ENCODE results near the gene SMAP1.

The SMAP1 gene

DNA sequence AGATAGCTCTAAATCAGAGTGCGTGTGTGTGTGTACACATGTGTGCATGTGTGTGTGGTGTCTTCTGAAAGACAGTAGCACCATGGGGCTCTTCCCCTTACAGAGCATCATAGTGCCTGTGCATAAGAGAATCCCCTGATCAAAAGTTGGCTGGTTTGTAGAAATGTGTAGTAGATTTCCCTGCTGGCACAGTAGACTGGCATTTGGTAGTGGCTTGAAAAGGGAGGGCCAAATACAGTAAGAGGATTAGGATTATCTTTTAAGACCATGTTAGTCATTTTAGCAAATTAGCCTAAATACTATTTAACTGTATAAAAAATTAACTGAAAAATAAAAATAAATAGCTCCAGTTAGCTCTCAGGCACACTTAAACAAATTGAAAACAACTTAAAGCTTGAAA is 176.6 kb downstream of the SMAP1 start:
- no peak for TF ChIP-seq POLR2AphosphoS5 (IDR thresholded peaks at IDR 0.05; ENCODE audit: low read depth, low read length)
- TF ChIP-seq FOXP2 (optimal IDR thresholded peaks at IDR 0.05; ENCODE audit: borderline replicate concordance, extremely low read depth, extremely low read length, insufficient read depth), result no peak
- TF ChIP-seq SIN3A (IDR thresholded peaks at IDR 0.05; ENCODE audit: borderline replicate concordance, insufficient read depth, low read length), result no peak
- TF ChIP-seq, protein P1, sequence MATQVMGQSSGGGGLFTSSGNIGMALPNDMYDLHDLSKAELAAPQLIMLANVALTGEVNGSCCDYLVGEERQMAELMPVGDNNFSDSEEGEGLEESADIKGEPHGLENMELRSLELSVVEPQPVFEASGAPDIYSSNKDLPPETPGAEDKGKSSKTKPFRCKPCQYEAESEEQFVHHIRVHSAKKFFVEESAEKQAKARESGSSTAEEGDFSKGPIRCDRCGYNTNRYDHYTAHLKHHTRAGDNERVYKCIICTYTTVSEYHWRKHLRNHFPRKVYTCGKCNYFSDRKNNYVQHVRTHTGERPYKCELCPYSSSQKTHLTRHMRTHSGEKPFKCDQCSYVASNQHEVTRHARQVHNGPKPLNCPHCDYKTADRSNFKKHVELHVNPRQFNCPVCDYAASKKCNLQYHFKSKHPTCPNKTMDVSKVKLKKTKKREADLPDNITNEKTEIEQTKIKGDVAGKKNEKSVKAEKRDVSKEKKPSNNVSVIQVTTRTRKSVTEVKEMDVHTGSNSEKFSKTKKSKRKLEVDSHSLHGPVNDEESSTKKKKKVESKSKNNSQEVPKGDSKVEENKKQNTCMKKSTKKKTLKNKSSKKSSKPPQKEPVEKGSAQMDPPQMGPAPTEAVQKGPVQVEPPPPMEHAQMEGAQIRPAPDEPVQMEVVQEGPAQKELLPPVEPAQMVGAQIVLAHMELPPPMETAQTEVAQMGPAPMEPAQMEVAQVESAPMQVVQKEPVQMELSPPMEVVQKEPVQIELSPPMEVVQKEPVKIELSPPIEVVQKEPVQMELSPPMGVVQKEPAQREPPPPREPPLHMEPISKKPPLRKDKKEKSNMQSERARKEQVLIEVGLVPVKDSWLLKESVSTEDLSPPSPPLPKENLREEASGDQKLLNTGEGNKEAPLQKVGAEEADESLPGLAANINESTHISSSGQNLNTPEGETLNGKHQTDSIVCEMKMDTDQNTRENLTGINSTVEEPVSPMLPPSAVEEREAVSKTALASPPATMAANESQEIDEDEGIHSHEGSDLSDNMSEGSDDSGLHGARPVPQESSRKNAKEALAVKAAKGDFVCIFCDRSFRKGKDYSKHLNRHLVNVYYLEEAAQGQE (IDR thresholded peaks at IDR 0.05; ENCODE audit: insufficient read depth in 1 of 2, low read depth in 2 of 2, low read length in 2 of 2), result no peak
- TF ChIP-seq TAF1 (IDR thresholded peaks at IDR 0.05; ENCODE audit: borderline replicate concordance, insufficient read depth, low read length), result no peak

DNA sequence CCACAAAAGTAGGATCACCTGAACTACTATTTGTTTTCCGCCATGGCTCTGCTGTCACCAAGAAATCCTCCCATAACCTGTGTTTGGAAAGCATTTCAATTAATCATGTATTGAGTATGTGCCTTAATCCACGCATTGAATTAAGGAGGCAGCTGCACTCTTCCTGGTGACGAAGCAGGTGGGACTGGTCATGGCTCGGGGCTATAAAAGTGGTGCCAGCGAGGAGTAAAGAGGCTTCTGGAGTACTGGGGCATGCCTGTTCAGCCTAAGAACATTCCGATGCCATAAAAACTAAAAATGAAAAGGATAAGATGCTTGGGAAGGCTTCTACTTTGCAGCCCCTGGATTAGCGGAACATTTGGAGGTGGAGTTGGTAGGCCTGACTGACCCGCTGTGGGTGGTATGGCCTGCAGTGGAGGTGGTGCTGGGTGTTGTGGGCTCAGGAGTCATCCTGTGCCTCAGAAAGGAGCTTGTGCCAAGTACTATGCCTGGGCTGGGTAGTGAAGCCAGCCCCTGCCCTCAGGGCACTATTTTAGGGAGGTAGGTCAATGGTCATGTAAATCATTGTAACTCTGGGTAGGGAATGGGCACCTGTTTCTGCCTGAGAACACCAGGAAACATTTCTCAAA is 178.6 kb downstream of the SMAP1 start:
- no peak for TF ChIP-seq TAF1 (IDR thresholded peaks at IDR 0.05; ENCODE audit: borderline replicate concordance, insufficient read depth, low read length)
- no peak for TF ChIP-seq POLR2AphosphoS5 (IDR thresholded peaks at IDR 0.05; ENCODE audit: low read depth, low read length)
- TF ChIP-seq SIN3A (IDR thresholded peaks at IDR 0.05; ENCODE audit: borderline replicate concordance, insufficient read depth, low read length), result no peak
- no peak for TF ChIP-seq FOXP2 (optimal IDR thresholded peaks at IDR 0.05; ENCODE audit: borderline replicate concordance, extremely low read depth, extremely low read length, insufficient read depth)
- TF ChIP-seq, protein P1 (IDR thresholded peaks at IDR 0.05; ENCODE audit: insufficient read depth in 1 of 2, low read depth in 2 of 2, low read length in 2 of 2), result no peak

DNA sequence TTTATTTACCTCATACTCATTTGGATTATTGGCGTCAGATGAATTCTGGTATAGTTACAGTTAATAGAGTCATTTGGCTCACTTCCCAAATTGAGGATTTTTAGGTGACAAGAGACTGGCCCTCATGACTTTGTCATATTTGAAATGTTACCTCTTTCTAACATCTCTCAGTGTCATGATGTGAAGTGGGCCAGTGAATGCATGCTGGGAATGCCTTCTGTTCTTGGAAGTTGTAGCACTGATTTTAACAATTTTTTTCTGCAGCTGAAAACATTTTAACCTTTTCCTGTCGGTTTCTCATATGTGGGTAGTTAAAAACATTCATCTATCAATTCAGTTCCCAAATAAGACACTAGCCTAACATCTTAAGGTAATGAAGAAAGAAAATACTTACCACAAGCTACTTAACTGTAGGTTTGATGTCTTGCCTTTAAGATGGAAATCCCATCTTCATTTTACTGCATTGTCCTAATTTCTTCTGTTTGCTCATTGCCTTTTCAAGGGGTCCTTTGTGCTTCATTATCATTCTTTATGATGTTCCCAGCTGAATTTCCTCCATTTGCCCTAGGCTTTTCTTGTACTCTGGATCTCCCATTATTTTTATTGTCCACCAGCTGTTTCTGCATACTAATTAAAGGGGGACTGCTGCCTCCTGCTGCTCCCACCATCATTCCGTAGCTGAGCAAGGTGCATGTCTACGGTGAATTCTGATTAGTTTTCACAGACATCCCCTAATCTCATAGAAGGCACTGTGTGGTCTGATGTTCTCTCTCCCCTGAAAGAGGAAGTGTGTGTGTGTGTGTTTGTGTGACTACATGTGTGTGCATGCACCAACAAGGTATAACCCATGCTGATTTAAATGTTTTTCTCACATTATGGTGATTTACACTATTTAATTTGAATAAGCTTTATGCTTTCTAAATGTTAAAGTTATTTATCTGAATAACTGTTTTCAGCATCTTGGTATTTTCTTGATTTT is 179.7 kb downstream of the SMAP1 start:
- TF ChIP-seq TAF1 (IDR thresholded peaks at IDR 0.05; ENCODE audit: borderline replicate concordance, insufficient read depth, low read length), result no peak
- no peak for TF ChIP-seq FOXP2 (optimal IDR thresholded peaks at IDR 0.05; ENCODE audit: borderline replicate concordance, extremely low read depth, extremely low read length, insufficient read depth)
- TF ChIP-seq, protein P1 (IDR thresholded peaks at IDR 0.05; ENCODE audit: insufficient read depth in 1 of 2, low read depth in 2 of 2, low read length in 2 of 2), result no peak
- TF ChIP-seq SIN3A (IDR thresholded peaks at IDR 0.05; ENCODE audit: borderline replicate concordance, insufficient read depth, low read length), result no peak
- no peak for TF ChIP-seq POLR2AphosphoS5 (IDR thresholded peaks at IDR 0.05; ENCODE audit: low read depth, low read length)

DNA sequence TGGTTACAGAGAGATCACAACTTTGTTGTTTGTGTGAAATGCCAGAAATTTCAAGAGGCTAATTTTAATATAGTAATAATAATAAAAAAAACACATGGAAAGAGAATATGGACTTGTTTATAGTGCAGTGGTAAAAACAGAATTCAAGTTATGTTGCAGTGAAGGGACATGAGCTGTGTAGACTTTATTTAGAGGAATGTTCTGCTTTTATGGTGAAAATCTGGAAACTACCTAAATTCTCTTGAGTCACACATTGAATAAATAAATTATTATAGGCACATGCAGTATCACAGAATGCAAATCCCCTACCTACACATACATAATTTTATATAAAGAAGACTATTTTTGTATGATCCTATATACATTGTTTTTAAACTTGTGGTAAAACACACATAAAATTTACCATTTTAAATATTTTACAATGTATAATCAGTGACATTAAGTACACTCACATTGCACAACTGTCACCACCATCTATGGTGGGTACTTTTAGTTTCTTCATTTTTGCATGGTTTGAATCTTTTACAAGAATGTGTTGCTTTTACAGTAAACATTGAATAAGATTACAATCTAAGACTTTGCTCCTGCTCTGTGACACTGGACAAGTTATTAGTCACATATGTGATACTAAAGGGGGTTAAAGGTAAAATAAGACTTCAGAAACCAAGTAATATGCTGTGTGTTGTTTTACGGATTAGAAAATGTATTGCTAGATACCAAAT is 181.8 kb downstream of the SMAP1 start:
- no peak for TF ChIP-seq TAF1 (IDR thresholded peaks at IDR 0.05; ENCODE audit: borderline replicate concordance, insufficient read depth, low read length)

DNA sequence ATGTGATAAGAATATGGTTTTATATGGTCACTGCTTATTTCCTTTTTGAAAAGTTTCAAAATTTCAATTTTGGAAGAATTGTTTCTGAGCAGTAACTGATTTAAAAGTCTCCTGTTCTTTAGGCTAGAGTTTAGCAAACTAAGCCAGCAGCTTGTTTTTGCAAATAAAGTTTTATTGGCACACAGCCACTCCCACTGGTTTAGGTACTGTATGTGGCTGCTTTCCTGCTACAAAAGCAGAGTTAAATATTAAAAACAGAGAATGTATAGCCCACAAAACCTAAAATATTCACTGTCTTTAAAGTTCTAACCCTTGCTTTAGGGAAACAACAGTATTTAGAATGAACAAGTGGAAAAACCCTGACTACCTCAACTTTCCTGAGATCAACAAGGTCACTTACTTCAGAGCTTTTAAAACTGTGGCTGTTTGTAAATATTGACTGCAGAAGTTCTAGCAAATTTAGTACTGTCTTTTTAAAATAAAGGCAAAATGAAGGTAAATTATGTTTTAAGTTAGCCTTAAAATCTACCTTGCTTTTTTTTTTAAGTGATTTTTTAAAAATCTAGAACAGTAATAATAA is 185.1 kb downstream of the SMAP1 start:
- TF ChIP-seq SIN3A (IDR thresholded peaks at IDR 0.05; ENCODE audit: borderline replicate concordance, insufficient read depth, low read length), result no peak
- no peak for TF ChIP-seq TAF1 (IDR thresholded peaks at IDR 0.05; ENCODE audit: borderline replicate concordance, insufficient read depth, low read length)
- no peak for TF ChIP-seq POLR2AphosphoS5 (IDR thresholded peaks at IDR 0.05; ENCODE audit: low read depth, low read length)
- TF ChIP-seq FOXP2 (optimal IDR thresholded peaks at IDR 0.05; ENCODE audit: borderline replicate concordance, extremely low read depth, extremely low read length, insufficient read depth), result no peak

Measured in PFSK-1 (cell line).